Islet of Langerhans (tissue), 1 donor: ENCODE measurements around the gene TMEM127.
"Not testable (repeated sequence)": the region's sequence is repeated elsewhere in the genome, so short reads cannot be mapped to it uniquely, and the experiment has no call there.

Experiments used
- FAIRE-seq: peaks from one replicate; lab custom pipeline; 2011; peaks lifted over from hg19 to GRCh38; lab: Jason Lieb, UNC

TMEM127 gene

GRCh38 chr2:96240341-96241038 lies 25.3 kb downstream of the TMEM127 start:
- no peak for FAIRE-seq

- no peak for FAIRE-seq
Observed at GRCh38 chr2:96239745-96240264, 26.0 kb downstream of the TMEM127 start.

- no peak for FAIRE-seq
Observed at GRCh38 chr2:96239091-96239490, 26.7 kb downstream of the TMEM127 start.

GRCh38 chr2:96238266-96238665 lies 27.5 kb downstream of the TMEM127 start:
- FAIRE-seq = no peak

- no peak for FAIRE-seq
Observed at GRCh38 chr2:96236882-96237281, 28.9 kb downstream of the TMEM127 start.

GRCh38 chr2:96233880-96234316 lies 31.9 kb downstream of the TMEM127 start:
- no peak for FAIRE-seq

- FAIRE-seq = no peak
Observed at GRCh38 chr2:96233436-96233835, 32.4 kb downstream of the TMEM127 start.

- FAIRE-seq = no peak
Observed at GRCh38 chr2:96231316-96231715, 34.5 kb downstream of the TMEM127 start.

GRCh38 chr2:96225016-96225533 lies 40.7 kb downstream of the TMEM127 start:
- no peak for FAIRE-seq

GRCh38 chr2:96221106-96221505 lies 44.7 kb downstream of the TMEM127 start:
- FAIRE-seq = not testable (repeated sequence)

- not testable (repeated sequence) for FAIRE-seq
Observed at GRCh38 chr2:96219959-96220358, 45.8 kb downstream of the TMEM127 start.

- no peak for FAIRE-seq
Observed at GRCh38 chr2:96218508-96219131, 47.2 kb downstream of the TMEM127 start.

GRCh38 chr2:96214554-96214953 lies 51.2 kb downstream of the TMEM127 start:
- FAIRE-seq = no peak

GRCh38 chr2:96213379-96213778 lies 52.4 kb downstream of the TMEM127 start:
- FAIRE-seq = no peak

- no peak for FAIRE-seq
Observed at GRCh38 chr2:96212339-96212738, 53.5 kb downstream of the TMEM127 start.

GRCh38 chr2:96209729-96210085 lies 56.1 kb downstream of the TMEM127 start:
- FAIRE-seq = no peak

- no peak for FAIRE-seq
Observed at GRCh38 chr2:96209011-96209728, 56.6 kb downstream of the TMEM127 start.

GRCh38 chr2:96208143-96209010 lies 57.4 kb downstream of the TMEM127 start, which contains the start of gene STARD7:
Gene STARD7, minus strand, starts transcription at chr2:96208827. Its CDS starts 393 bp downstream, at chr2:96208434.
- no peak for FAIRE-seq

GRCh38 chr2:96207774-96208142 lies 58.0 kb downstream of the TMEM127 start:
- FAIRE-seq = no peak

- FAIRE-seq = no peak
Observed at GRCh38 chr2:96207073-96207773, 58.6 kb downstream of the TMEM127 start.

GRCh38 chr2:96205888-96206287 lies 59.9 kb downstream of the TMEM127 start:
- FAIRE-seq = no peak
